GM12892 (cell line): ENCODE results near the gene RAB3A.

Experiments
- POLR2A ChIP-seq: IDR thresholded peaks from 2 replicates; pipeline ENCODE4 v1.6.1; 2011; ENCODE audit warnings: low read depth, low read length, control low read depth
- POLR2AphosphoS5 ChIP-seq: IDR thresholded peaks from 2 replicates; pipeline ENCODE4 v1.6.1; 2011; ENCODE audit warnings: low read depth, low read length, control low read depth
- TAF1 ChIP-seq: IDR thresholded peaks from 2 replicates; pipeline ENCODE4 v1.6.1; 2011; ENCODE audit warnings: low read depth, mild to moderate bottlenecking, control low read depth, low read length, borderline replicate concordance

GRCh38 chr19:18149596-18149975 lies 54.3 kb downstream of the RAB3A start:
- TF ChIP-seq POLR2A = no peak
- TF ChIP-seq POLR2AphosphoS5 = no peak
- no peak for TF ChIP-seq TAF1
